Nephron progenitor cell (in vitro differentiated cells): ENCODE measurements around the gene ZFP36L2.
A peak's percentile ranks its signal among the peaks of the same experiment; 100 is the strongest.

Experiments used
- DNase-seq: peaks from one replicate; pipeline ENCODE4 v3.0.0; 2021
- H3K27ac Mint-ChIP-seq: 2 replicates; pipeline ENCODE4 v1.8.0; 2021; ENCODE audit warnings: mild to moderate bottlenecking, moderate library complexity, mixed read lengths
- H3K27me3 Mint-ChIP-seq: 2 replicates; pipeline ENCODE4 v1.8.0; 2021; ENCODE audit warnings: mild to moderate bottlenecking, low read depth, mixed read lengths; ENCODE audit not compliant: poor library complexity
- H3K36me3 Mint-ChIP-seq: 2 replicates; pipeline ENCODE4 v1.8.0; 2021; ENCODE audit warnings: low read depth, mixed read lengths
- H3K4me1 Mint-ChIP-seq: 2 replicates; pipeline ENCODE4 v1.8.0; 2021; ENCODE audit warnings: mixed read lengths
- H3K4me3 Mint-ChIP-seq: 2 replicates; pipeline ENCODE4 v1.8.0; 2021; ENCODE audit warnings: mild to moderate bottlenecking, moderate library complexity, mixed read lengths
- H3K9me3 Mint-ChIP-seq: 2 replicates; pipeline ENCODE4 v1.8.0; 2021; ENCODE audit warnings: mild to moderate bottlenecking, moderate library complexity, mixed read lengths
- TF ChIP-seq, protein P1 (sequence below): fragments of 200-600 bp; sonication (generic); IDR thresholded peaks from 2 replicates; pipeline ENCODE4 v1.5.0; 2021; ENCODE audit warnings: antibody characterized with exemption

Gene ZFP36L2

DNA sequence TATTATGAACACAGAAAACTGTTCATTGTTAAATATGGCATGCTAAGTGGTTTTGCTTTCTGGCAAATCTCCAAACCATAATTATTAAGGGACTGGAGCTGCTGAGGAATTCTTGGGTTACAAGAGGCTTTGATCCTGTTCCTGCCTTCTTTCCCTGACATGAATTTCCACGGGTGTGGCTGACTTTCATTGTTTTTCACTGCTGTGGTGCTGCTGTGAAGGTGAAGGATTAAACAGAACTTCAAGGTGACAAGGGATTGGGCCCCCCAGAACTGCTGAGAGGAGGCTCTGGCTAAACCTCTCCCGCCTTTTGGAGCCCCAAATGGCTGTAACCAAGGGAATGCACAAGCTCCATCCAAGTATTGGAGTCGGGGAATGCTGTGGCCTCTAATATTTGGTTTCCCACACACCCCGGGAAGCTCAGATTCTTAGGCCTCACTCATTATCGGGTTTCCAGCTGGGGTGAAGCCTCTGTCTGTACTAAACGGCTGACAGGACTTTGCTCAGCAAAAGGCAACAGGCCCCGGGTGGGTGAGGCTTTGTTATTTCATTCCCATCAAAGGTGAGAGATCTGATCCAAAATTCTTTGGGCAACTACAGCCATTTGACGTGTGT lies 29.0 kb upstream of the ZFP36L2 start:
- H3K27ac Mint-ChIP-seq: peak overlapping the region; percentile 46
- peaks cover 10% of the 10 kb centered on the region for H3K4me1 Mint-ChIP-seq
- H3K27me3 Mint-ChIP-seq: peaks cover 7% of the 10 kb centered on the region
- TF ChIP-seq, protein P1, sequence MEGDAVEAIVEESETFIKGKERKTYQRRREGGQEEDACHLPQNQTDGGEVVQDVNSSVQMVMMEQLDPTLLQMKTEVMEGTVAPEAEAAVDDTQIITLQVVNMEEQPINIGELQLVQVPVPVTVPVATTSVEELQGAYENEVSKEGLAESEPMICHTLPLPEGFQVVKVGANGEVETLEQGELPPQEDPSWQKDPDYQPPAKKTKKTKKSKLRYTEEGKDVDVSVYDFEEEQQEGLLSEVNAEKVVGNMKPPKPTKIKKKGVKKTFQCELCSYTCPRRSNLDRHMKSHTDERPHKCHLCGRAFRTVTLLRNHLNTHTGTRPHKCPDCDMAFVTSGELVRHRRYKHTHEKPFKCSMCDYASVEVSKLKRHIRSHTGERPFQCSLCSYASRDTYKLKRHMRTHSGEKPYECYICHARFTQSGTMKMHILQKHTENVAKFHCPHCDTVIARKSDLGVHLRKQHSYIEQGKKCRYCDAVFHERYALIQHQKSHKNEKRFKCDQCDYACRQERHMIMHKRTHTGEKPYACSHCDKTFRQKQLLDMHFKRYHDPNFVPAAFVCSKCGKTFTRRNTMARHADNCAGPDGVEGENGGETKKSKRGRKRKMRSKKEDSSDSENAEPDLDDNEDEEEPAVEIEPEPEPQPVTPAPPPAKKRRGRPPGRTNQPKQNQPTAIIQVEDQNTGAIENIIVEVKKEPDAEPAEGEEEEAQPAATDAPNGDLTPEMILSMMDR: no peak
- H3K9me3 Mint-ChIP-seq: no peaks in the 10 kb centered on the region
- no peak for DNase-seq
- peaks cover 10% of the 10 kb centered on the region for H3K36me3 Mint-ChIP-seq
- H3K4me3 Mint-ChIP-seq: no peak overlapping the region

DNA sequence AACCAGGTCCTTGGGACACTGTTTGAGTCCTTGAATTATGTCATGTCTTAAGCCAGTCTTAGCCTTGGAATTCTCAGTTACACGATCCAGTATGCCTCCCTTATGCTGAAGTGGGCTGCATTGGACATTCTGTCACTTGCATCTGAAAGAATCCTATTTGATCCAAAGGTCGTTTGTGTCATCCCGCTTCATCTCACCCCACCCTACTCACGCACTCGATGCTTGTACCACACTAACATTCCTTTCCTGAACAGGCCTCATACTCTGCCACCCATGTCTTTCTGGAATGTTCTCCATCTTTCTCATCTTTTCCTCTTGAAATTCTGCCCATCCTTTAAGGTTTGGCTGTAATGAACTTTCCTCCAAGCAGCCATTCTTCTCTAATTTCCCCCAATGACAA lies 27.9 kb upstream of the ZFP36L2 start:
- TF ChIP-seq, protein P1: no peak
- Mint-ChIP-seq H3K36me3 (peaks cover 15% of the 10 kb centered on the region), H3K9me3 (no peaks in the 10 kb centered on the region), H3K4me1 (peaks cover 10% of the 10 kb centered on the region), H3K4me3 (no peak overlapping the region), H3K27ac (no peak overlapping the region), H3K27me3 (peaks cover 7% of the 10 kb centered on the region)
- DNase-seq: no peak

DNA sequence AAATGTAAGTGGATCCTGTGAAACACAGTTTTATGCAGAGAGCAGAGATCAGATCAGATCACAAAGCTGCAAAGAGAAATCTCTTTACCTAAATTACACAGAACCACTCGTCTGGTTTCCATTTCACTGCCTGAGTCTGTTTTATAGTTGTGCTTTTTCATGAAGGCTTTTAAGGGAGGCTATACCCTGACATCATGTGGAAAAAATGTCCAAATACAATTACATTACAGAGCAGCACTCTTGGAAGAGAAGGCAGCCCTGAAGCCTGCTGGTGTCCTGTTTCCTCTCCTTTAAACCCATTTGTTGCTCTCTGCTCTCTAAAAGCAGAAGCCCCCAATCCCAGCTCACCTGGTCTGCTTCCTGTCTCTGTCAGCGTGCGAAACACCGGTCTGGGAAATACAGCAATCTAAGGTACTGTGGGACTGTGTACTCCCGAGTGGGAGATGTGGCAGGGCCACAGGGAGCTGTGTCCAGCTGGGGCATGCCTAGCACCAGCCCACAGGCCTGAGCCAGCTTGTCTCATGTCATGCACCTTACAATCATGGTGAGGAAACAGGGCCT lies 24.8 kb upstream of the ZFP36L2 start:
- no peak overlapping the region for H3K27ac Mint-ChIP-seq
- TF ChIP-seq, protein P1: no peak
- DNase-seq: no peak
- no peaks in the 10 kb centered on the region for H3K9me3 Mint-ChIP-seq
- peaks cover 11% of the 10 kb centered on the region for H3K4me1 Mint-ChIP-seq
- H3K4me3 Mint-ChIP-seq: no peak overlapping the region
- H3K27me3 Mint-ChIP-seq: peaks cover 4% of the 10 kb centered on the region
- peaks cover 15% of the 10 kb centered on the region for H3K36me3 Mint-ChIP-seq

DNA sequence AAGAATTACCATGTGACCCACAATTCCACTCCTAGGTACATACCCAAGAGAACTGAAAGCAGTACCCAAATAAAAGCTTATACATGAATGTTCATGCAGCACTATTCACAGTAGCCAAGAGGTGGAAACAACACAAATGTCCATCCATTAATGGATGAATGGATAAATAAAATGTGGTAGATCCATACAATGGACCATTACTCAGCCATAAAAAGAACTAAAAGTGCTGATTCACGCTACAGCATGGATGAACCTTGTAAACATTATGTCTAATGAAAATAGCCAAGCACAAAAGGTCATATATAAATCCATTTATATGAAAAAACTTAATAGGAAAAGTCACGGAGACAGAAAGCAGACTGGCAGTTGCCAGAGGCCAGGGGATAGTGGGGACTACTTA lies 23.6 kb upstream of the ZFP36L2 start:
- peaks cover 4% of the 10 kb centered on the region for H3K27me3 Mint-ChIP-seq
- TF ChIP-seq, protein P1: no peak
- no peak overlapping the region for H3K4me3 Mint-ChIP-seq
- peaks cover 6% of the 10 kb centered on the region for H3K4me1 Mint-ChIP-seq
- peak overlapping the region; percentile 76 for H3K27ac Mint-ChIP-seq
- H3K36me3 Mint-ChIP-seq: peaks cover 15% of the 10 kb centered on the region
- no peaks in the 10 kb centered on the region for H3K9me3 Mint-ChIP-seq
- no peak for DNase-seq

DNA sequence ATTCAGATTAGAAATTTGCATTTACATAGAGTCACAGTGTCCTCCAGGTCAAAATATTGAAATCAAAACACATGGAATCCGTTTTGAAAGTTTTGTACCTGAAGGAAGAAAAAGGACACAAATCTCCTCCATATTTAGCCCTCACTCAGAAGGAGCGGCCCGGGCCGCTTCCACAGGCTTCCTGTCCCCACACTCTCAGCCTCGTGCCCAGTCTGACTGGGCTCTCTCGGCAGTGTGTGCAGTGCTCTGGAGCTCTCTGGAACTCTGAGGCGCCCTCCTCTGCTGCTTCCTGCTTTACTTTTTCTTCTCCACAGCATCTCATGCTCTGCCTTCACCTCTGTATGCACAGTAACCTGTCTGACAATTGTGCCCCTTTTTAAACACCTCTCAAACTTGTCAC lies 22.2 kb upstream of the ZFP36L2 start:
- no peak overlapping the region for H3K4me3 Mint-ChIP-seq
- TF ChIP-seq, protein P1: no peak
- DNase-seq: no peak
- H3K36me3 Mint-ChIP-seq: peaks cover 10% of the 10 kb centered on the region
- H3K9me3 Mint-ChIP-seq: no peaks in the 10 kb centered on the region
- no peak overlapping the region for H3K27ac Mint-ChIP-seq
- H3K4me1 Mint-ChIP-seq: peaks cover 6% of the 10 kb centered on the region
- H3K27me3 Mint-ChIP-seq: no peaks in the 10 kb centered on the region

DNA sequence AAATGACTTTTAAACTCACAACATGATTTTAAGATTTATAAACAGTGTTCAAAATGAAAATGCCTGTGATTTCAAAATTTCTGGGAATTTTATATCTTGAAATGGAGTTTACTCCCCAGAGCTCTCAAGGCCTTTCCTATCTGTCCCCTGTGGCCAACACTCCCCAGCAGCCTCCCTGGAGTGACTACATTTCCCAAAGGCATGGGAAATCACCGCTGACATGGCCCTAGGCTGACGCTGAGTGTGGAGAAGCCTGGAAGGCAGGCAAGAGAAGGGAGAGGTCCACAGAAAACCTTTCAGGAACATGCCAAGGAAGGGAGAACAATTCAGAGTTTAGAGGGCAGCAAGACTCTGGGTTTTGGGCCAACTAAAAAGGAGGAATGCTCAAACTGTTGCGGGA lies 20.2 kb upstream of the ZFP36L2 start:
- Mint-ChIP-seq H3K27ac (no peak overlapping the region), H3K27me3 (no peaks in the 10 kb centered on the region), H3K4me1 (peaks cover 10% of the 10 kb centered on the region), H3K36me3 (peaks cover 10% of the 10 kb centered on the region), H3K9me3 (no peaks in the 10 kb centered on the region), H3K4me3 (no peak overlapping the region)
- DNase-seq: no peak
- TF ChIP-seq, protein P1: no peak
